HG02870 (cell line): ENCODE results near the gene PON3.

Experiments used
- ATAC-seq: cut with Tn5 transposase; IDR thresholded peaks from one replicate; pipeline ENCODE4 v1.9.1; 2021; ENCODE audit warnings: mild to moderate bottlenecking, moderate library complexity; ENCODE audit not compliant: unreplicated experiment

PON3 gene

DNA sequence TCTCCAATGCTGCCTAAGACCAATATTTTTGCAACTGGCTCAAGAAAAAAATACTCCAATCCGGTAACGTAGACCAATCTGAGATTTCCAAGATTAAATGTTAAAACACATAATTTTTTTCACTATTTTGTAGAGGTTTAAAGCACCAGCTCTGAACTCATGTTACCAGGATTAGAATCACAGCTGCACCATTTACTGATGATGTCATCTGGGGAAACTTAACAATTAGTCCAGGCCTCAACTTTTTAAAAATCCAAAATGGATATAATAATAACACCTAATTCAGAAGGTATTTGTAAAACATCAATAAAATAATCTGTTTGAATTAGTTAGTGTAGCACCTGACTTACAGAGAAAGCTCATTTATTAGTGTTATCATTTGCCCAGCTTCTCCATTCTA lies 86.2 kb downstream of the PON3 start:
- no peak for ATAC-seq
